ENCODE data around the gene GSAP.
"Not testable (repeated sequence)": the region's sequence is repeated elsewhere in the genome, so short reads cannot be mapped to it uniquely, and the experiment has no call there.

GSAP gene

DNA sequence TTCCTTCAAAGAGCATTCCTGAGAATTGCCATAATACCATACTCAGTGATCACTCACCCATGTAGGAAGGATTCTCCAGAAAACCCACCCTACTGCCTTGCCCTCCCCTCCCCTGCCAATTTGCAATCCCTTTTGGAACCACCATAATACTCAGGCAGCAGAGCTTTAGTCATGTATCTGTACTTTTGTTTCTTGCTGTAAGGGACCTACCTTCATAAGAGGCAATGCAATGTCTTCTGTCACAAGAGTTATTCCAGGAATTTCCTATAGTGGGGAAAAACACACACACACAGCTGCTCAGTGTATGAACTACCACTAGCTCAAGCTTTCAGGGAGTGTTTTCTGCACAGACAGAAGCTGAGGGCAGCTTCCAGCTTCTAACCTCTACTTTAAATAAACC is 67.0 kb downstream of the GSAP start:
- no peaks in the 10 kb centered on the region for H3K36me3 ChIP-seq (ENCODE audit: low read depth)
- H3K27me3 ChIP-seq (ENCODE audit: insufficient read depth, poor library complexity, severe bottlenecking) = no peaks in the 10 kb centered on the region
- no peaks in the 10 kb centered on the region for H3K9me3 ChIP-seq (ENCODE audit: severe bottlenecking)
- no peaks in the 10 kb centered on the region for H3K4me1 ChIP-seq (ENCODE audit: insufficient read depth, poor library complexity, severe bottlenecking)
- no peak for ATAC-seq (ENCODE audit: low read depth)
- H3K27ac ChIP-seq (ENCODE audit: poor library complexity, severe bottlenecking) = no peak overlapping the region
- H3K4me3 ChIP-seq (ENCODE audit: severe bottlenecking) = no peak overlapping the region
- no peak for DNase-seq (ENCODE audit: low spot score)
- TF ChIP-seq, protein P1, sequence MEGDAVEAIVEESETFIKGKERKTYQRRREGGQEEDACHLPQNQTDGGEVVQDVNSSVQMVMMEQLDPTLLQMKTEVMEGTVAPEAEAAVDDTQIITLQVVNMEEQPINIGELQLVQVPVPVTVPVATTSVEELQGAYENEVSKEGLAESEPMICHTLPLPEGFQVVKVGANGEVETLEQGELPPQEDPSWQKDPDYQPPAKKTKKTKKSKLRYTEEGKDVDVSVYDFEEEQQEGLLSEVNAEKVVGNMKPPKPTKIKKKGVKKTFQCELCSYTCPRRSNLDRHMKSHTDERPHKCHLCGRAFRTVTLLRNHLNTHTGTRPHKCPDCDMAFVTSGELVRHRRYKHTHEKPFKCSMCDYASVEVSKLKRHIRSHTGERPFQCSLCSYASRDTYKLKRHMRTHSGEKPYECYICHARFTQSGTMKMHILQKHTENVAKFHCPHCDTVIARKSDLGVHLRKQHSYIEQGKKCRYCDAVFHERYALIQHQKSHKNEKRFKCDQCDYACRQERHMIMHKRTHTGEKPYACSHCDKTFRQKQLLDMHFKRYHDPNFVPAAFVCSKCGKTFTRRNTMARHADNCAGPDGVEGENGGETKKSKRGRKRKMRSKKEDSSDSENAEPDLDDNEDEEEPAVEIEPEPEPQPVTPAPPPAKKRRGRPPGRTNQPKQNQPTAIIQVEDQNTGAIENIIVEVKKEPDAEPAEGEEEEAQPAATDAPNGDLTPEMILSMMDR (IDR thresholded peaks at IDR 0.05; ENCODE audit: poor library complexity, severe bottlenecking) = no peak

DNA sequence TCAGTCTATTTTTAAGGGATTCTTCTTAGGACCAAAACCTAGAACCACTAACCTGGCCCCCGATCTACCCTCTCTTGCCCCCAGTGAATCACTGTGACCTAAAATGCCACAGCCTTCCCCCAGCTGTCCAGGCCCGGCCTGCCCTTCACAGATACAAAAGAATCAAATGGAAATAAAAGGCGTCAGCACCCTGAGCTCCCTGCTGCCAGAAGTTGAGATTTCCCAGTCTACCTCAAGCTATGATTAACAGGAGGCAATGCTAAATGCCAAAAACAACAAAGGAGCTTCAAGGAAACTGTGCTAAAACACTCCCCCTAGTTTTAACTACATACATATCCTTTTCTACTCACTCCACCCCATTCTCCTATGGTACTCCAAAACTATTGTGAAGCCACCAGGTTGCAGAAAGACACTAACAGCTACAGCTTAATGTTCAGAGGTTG is 67.8 kb downstream of the GSAP start:
- TF ChIP-seq, protein P1 (IDR thresholded peaks at IDR 0.05; ENCODE audit: poor library complexity, severe bottlenecking) = no peak
- Histone ChIP-seq H3K9me3 (ENCODE audit: severe bottlenecking) (no peaks in the 10 kb centered on the region), H3K27me3 (ENCODE audit: insufficient read depth, poor library complexity, severe bottlenecking) (no peaks in the 10 kb centered on the region), H3K4me3 (ENCODE audit: severe bottlenecking) (no peak overlapping the region), H3K36me3 (ENCODE audit: low read depth) (no peaks in the 10 kb centered on the region), H3K27ac (ENCODE audit: poor library complexity, severe bottlenecking) (no peak overlapping the region), H3K4me1 (ENCODE audit: insufficient read depth, poor library complexity, severe bottlenecking) (no peaks in the 10 kb centered on the region)
- DNase-seq (ENCODE audit: low spot score) (no peak), ATAC-seq (ENCODE audit: low read depth) (peak; percentile 42; the same call in 1 of the 3 replicates)

DNA sequence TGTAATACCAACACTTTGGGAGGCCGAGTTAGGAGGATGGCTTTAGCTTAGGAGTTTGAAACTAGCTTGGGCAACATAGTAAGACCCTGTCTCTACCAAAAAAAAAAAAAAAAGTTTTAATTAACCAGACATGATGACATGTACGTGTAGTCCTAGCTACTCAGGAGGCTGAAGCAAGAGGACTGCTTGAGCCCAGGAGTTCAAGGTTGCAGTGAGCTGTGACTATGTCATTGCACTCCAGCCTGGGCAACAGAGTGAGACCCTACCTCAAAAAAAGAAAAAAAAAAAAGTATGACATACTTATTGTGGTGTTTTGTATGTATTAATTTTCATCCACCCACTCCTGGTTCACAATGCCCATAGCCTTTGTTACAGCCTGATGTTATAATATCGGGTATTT is 69.7 kb downstream of the GSAP start:
- Histone ChIP-seq H3K36me3 (ENCODE audit: low read depth) (no peaks in the 10 kb centered on the region), H3K4me1 (ENCODE audit: insufficient read depth, poor library complexity, severe bottlenecking) (no peaks in the 10 kb centered on the region), H3K9me3 (ENCODE audit: severe bottlenecking) (no peaks in the 10 kb centered on the region), H3K27ac (ENCODE audit: poor library complexity, severe bottlenecking) (no peak overlapping the region), H3K4me3 (ENCODE audit: severe bottlenecking) (no peak overlapping the region), H3K27me3 (ENCODE audit: insufficient read depth, poor library complexity, severe bottlenecking) (no peaks in the 10 kb centered on the region)
- no peak for ATAC-seq (ENCODE audit: low read depth)
- DNase-seq (ENCODE audit: low spot score) = no peak
- TF ChIP-seq, protein P1 (IDR thresholded peaks at IDR 0.05; ENCODE audit: poor library complexity, severe bottlenecking) = no peak

DNA sequence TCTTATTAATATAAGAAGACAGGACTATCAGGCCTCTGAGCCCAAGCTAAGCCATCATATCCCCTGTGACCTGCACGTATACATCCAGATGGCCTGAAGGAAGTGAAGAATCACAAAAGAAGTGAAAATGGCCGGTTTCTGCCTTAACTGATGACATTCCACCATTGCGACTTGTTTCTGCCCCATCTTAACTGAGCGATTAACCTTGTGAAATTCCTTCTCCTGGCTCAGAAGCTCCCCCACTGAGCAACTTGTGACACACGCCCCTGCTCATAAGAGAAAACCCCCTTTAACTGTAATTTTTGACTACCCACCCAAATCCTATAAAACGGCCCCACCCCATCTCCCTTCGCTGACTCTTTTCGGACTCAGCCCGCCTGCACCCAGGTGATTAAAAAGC is 70.7 kb downstream of the GSAP start:
- H3K27ac ChIP-seq (ENCODE audit: poor library complexity, severe bottlenecking); H3K36me3 ChIP-seq (ENCODE audit: low read depth); H3K4me3 ChIP-seq (ENCODE audit: severe bottlenecking); DNase-seq (ENCODE audit: low spot score); ATAC-seq (ENCODE audit: low read depth); H3K27me3 ChIP-seq (ENCODE audit: insufficient read depth, poor library complexity, severe bottlenecking); H3K4me1 ChIP-seq (ENCODE audit: insufficient read depth, poor library complexity, severe bottlenecking); H3K9me3 ChIP-seq (ENCODE audit: severe bottlenecking): not testable (repeated sequence)

DNA sequence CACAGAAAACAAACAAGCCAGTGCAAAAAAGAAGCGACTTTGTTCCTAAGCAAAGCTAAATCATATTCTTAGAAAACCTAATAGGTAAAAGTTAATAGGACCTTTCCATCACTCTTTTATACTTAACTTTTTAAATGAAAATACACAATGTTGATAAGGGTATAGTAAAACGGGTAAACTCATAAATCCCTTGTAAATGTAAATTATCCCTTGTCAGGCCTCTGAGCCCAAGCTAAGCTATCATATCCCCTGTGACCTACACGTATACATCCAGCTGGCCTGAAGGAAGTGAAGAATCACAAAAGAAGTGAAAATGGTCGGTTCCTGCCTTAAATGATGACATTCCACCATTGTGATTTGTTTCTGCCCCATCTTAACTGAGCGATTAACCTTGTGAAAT is 76.4 kb downstream of the GSAP start:
- H3K4me1 ChIP-seq (ENCODE audit: insufficient read depth, poor library complexity, severe bottlenecking) = peaks cover 14% of the 10 kb centered on the region
- H3K9me3 ChIP-seq (ENCODE audit: severe bottlenecking) = no peaks in the 10 kb centered on the region
- no peaks in the 10 kb centered on the region for H3K36me3 ChIP-seq (ENCODE audit: low read depth)
- no peak overlapping the region for H3K27ac ChIP-seq (ENCODE audit: poor library complexity, severe bottlenecking)
- H3K4me3 ChIP-seq (ENCODE audit: severe bottlenecking) = no peak overlapping the region
- TF ChIP-seq, protein P1 (IDR thresholded peaks at IDR 0.05; ENCODE audit: poor library complexity, severe bottlenecking) = no peak
- ATAC-seq (ENCODE audit: low read depth) (no peak), DNase-seq (ENCODE audit: low spot score) (no peak)
- no peaks in the 10 kb centered on the region for H3K27me3 ChIP-seq (ENCODE audit: insufficient read depth, poor library complexity, severe bottlenecking)

Data from RWPE2 (cell line).